Keratinocyte (primary cell): Measurements from ENCODE around the gene BIK.

ENCODE experiments used
- CTCF ChIP-seq, 3 experiments: IDR thresholded peaks in 1 of 3; conservative IDR thresholded peaks in 1 of 3; optimal IDR thresholded peaks in 1 of 3; 2 replicates in 2 of 3; 3 replicates in 1 of 3; pipeline versions ENCODE3 to v1.5.1; 2011; ENCODE audit warnings: low read length in 3 of 3, mild to moderate bottlenecking in 3 of 3, moderate library complexity in 2 of 3, control low read depth in 1 of 3, inconsistent platforms in 1 of 3; ENCODE audit not compliant: insufficient read depth in 2 of 3; ENCODE audit errors: extremely low read depth in 1 of 3
- EZH2 ChIP-seq: IDR thresholded peaks from one replicate; pipeline ENCODE4 v1.6.1; 2012; ENCODE audit warnings: inconsistent platforms, mild to moderate bottlenecking, low read length, moderate library complexity

- TF ChIP-seq CTCF (optimal IDR thresholded peaks at IDR 0.05 in 1 of 3, IDR thresholded peaks at IDR 0.05 in 1 of 3, conservative IDR thresholded peaks at IDR 0.05 in 1 of 3; ENCODE audit: extremely low read depth in 1 of 3, insufficient read depth in 2 of 3, low read length in 3 of 3) (no peak), EZH2 (no peak)
Observed at GRCh38 chr22:43166132-43166930, 55.8 kb downstream of the BIK start.
